HG02852 (cell line): ENCODE results near the gene NABP2.

Experiments used
- ATAC-seq: cut with Tn5 transposase; IDR thresholded peaks from one replicate; pipeline ENCODE4 v1.9.1; 2021; ENCODE audit warnings: mild to moderate bottlenecking, moderate library complexity; ENCODE audit not compliant: unreplicated experiment

The NABP2 gene

GRCh38 chr12:56212361-56212760, 11.8 kb upstream of the NABP2 start:
- no peak for ATAC-seq

DNA sequence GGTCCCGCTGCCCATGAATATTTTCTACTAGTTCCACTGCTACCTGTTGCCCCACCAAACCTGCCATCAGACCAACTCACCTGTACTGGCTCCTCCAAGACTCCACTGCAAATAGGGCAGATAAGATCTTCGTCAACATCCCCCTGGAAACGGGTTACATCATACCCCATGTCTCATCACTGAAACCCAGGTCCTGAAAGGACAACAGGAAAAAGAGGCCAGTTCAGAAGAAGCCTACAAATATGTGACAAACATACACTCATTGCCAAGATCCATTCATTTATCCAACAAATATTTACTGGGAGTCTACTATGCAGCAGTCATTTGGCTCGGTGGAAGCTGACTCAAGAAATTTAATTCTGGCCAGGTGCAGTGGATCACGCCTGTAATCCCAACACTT, 10.3 kb upstream of the NABP2 start:
- no peak for ATAC-seq

DNA sequence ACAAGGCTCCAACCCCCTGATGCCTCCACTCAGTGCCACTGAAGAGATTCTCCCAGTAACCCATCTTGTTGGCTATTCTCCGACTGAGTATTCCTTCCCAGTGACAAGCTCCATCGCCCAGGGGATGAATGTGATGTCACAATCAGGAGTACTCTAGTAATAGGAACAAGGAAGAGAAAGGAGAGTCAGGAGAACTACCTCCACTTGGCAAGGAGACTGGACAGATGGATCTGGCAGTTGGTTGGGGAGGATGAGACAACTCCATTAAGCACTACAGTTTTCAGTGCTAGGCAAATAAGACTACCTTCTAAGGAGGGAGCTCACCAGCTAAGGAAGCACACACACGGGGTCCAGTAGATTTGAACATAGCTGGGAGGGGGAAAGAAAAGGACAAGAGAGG, 7.7 kb upstream of the NABP2 start:
- ATAC-seq, result no peak

GRCh38 chr12:56219840-56220239, 4.3 kb upstream of the NABP2 start:
- ATAC-seq, result no peak

DNA sequence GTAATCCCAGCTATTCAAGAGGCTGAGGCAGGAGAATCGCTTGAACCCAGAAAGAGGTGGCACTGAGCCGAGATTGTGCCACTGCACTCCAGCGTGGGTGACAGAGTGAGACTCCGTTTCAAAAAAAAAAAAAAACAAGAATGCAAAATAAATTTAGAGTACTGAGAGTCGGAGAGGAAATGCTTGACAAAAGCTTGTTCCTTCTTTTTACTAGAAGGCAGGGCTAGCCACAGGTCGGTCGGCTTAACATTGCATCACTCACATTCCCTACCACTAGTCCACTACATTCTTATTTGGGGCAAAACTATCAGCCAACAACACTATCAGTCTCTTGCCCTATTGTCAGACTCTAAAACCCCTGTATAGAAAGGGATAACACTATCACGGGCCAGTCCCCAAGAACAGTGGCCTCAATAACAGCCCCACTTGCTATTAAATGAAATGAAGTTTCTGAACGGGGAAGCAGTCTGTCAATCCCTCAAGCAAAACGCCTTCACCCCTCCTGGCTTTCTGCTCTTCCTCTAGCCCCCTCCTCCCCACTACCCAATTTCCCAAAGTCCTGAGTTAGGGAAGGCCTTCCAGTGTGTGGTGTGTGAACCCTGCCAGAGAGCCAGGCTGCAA, 3.4 kb upstream of the NABP2 start:
- ATAC-seq, result no peak

DNA sequence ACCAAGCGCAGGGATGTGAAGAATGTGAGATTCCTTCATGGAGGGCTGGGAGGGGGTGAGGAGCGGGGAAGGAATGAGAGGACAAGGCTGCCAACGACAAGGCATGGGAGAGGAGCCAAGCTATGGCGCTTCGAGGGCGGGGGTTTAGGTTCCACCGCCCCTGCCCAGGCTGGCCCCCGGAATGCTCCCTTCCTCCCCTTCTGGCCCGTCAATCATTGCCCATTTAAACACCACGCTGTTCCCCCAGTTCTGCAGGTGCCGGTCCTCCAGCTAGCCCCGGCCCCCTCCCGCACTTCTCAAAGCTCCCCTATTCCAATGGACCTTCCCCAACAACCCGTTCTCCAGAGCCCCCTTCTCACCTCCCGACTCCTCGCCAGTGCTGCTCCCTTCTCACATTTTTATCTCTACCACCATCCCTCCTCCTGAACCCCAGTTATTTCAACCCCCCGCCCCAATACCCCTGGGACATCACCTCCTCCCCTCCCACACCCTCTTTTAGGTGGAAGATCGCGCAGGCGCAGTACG, 2.8 kb upstream of the NABP2 start:
- ATAC-seq, result peak; percentile 23

DNA sequence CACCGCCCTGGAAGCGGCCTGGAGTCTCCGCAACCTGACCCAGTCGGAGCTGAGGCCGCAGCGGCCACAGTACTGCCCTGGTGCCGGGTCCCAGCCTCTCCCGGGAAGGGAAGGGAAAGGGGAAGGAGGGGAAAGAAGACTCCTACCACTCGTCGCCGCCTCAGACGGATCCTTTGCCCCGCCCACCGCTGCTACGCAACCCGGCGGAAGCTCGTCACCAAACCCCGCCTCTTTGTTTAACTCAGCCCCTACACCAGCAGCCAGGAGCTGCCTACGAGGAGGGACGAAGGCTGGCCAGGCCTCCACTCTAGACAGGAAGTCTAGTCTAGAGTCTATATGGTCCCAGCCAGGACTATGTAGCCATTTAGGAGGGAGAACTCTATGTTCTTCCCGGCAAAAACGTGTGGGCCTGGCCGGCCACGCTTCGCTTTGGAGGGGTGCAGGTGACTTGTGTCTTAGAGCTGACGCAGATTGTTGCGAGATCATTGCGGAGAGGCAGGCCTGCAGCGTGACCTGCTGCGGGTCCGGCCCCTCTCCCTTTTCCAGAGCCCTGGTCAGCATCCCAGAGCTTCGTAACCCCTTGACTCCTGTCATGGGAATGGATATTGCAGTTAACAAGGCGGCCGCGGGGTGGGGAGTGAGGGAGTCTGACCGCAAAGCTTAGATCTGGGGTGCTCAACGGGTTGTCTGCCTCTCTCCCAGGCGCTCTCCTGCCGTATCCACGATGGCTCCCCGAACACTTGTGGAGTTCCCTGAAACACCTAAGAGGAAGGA, 2.2 kb upstream of the NABP2 start, which contains the start of gene RNF41:
RNF41 (minus strand) TSS at position 166 of the 774 bp plus-strand sequence. CDS start 7,875 bp downstream, outside the sequence.
- peak; percentile 82 for ATAC-seq

- no peak for ATAC-seq
These were observed 1.6 kb upstream of the NABP2 start for GRCh38 chr12:56222531-56222895.

- no peak for ATAC-seq
These were observed 506 bp upstream of the NABP2 start for GRCh38 chr12:56223571-56224101.

- no peak for ATAC-seq
These were observed 812 bp downstream of the NABP2 start for GRCh38 chr12:56224954-56225353.

DNA sequence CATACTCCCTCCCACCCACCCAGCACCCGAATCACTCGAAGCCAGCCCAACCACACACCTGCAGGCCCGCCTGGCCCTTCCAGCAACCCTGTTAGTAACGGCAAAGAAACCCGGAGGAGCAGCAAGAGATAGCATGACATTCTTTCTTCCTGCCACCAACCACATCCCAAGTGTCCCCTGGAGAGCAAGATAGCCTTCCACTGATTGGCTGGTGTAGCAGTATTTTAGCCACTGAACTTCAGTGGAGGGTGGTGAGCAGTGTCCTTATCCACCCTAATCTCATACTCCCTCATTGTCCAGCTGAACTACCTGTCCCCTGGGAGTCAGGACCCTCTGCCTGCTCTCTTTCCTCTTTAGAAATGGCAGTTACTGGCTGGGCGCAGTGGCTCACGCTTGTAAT, 4.9 kb downstream of the NABP2 start:
- ATAC-seq, result no peak

- no peak for ATAC-seq
These were observed 5.8 kb downstream of the NABP2 start, which contains the start of gene SLC39A5 for GRCh38 chr12:56229916-56230431. TSS of gene SLC39A5 (plus strand) at chr12:56230051. CDS start at chr12:56231275, 1,224 bp downstream.

DNA sequence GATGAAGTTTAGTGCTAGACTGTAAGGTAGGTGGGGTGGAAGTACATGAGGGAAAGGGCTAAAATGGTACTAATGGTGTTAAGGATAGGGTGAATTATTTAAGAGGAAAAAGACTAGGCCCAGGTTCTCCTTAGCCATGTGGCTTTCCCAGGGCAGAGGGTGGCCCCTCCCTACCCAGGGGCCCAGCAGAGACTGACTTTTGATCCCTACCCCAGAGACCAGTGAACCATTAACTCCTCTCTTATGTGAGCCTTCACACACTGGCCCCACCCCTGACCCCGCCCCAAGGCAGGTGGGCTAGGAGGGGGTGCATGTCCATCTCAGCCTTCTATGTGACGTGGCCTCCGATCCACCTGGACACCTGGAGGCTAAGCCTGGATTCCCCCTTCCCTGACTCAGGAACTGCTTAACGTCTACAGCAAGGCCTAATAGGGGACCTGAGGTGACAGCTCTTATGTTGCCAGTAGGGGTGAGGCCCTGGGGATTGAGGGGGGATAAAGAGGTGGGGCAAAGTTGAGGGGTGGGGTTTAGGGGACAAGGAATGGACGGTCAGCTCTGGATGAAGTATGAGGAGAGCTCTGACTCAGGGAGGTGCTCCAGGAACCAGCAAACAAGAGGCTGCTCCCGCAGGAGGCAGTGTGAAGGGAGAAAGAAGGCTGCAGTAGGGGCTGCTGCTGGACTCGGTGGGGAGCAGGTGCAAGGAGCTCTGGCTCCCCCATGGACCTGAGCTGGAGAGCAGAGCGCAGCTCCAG, 6.5 kb downstream of the NABP2 start:
- ATAC-seq, result no peak

DNA sequence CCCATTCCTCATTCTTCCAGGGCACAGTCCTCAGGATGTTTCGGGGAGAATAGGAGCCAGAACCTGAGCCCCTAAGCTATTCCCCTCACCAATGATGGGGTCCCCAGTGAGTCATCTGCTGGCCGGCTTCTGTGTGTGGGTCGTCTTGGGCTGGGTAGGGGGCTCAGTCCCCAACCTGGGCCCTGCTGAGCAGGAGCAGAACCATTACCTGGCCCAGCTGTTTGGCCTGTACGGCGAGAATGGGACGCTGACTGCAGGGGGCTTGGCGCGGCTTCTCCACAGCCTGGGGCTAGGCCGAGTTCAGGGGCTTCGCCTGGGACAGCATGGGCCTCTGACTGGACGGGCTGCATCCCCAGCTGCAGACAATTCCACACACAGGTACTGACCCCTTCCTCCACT, 7.0 kb downstream of the NABP2 start:
- no peak for ATAC-seq

- no peak for ATAC-seq
These were observed 10.7 kb downstream of the NABP2 start for GRCh38 chr12:56234746-56235436.

DNA sequence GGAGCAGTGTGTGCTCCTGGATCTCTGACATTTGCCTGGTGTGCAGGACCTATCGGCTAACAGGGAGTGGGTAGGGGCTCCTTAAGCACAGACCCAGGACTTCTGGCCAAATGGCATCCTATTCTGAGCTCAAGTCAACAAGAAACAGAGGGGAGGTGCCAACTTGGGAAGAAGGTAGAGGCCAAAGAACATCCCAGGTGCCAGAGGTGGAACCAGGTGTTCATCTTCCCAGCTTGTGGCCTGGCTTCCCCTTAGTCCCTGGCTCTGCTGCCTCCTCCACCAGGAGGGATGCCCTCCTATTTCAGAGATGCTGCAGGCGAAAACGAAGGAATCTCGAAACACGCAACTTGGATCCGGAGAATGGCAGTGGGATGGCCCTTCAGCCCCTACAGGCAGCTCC, 11.9 kb downstream of the NABP2 start:
- no peak for ATAC-seq

DNA sequence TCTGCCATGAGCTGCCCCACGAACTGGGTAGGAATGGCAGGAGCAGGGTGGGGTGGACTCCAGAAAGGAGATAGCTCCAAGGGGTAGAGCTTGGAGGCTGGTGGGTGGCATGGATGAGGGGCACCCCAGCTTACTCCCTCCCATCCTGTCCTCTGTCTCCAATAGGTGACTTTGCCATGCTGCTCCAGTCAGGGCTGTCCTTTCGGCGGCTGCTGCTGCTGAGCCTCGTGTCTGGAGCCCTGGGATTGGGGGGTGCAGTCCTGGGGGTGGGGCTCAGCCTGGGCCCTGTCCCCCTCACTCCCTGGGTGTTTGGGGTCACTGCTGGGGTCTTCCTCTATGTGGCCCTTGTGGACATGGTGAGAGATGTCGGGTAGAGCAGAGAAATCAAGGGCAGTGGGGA, 12.8 kb downstream of the NABP2 start:
- ATAC-seq, result no peak

GRCh38 chr12:56237552-56237951, 13.4 kb downstream of the NABP2 start:
- ATAC-seq, result no peak

- no peak for ATAC-seq
These were observed 17.5 kb downstream of the NABP2 start for GRCh38 chr12:56241424-56242303.
